Transverse colon (tissue), 3 donors: Measurements from ENCODE around the gene UQCC5.

ENCODE experiments used
- POLR2A ChIP-seq: fragments of 450-650 bp; IDR thresholded peaks from one replicate; pipeline ENCODE4 v1.6.1; 2016; ENCODE audit warnings: antibody characterized with exemption, mild to moderate bottlenecking, moderate library complexity
- TF ChIP-seq, protein P1 (sequence below), 5 experiments: fragments of 200-600 bp in 3 of 5; fragments of 450-650 bp in 2 of 5; sonication (generic) in 3 of 5; IDR thresholded peaks; 1 replicate in 2 of 5; 2 replicates in 3 of 5; pipeline ENCODE4 v1.5.1; 2016 to 2017; ENCODE audit warnings: antibody characterized with exemption in 5 of 5, inconsistent platforms in 3 of 5, mild to moderate bottlenecking in 2 of 5, moderate library complexity in 1 of 5

DNA sequence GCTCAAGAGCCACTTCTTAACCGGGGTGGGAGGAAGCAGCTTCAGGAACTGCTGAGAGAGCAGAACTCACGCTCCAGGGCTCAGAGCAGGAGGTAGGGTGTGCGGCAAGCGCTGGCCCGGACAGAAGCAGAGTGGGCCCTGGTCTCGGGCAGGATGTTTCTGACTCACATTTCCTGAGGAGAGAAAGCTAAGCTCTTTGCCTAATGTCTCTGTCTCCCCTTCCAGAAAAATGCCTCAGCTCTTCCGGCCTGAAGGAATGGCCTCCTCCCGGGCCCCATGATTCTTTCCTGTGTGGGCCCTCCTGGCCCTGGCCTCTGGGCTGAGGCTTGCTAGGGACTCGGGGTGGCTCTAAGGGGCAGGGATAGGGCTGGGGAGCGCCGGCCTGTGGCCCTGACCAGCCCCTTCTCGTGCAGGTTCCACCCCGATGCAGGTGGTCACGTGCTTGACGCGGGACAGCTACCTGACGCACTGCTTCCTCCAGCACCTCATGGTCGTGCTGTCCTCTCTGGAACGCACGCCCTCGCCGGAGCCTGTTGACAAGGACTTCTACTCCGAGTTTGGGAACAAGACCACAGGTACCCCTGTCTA, 45.4 kb upstream of the UQCC5 start:
- TF ChIP-seq POLR2A, result no peak
- TF ChIP-seq, protein P1, sequence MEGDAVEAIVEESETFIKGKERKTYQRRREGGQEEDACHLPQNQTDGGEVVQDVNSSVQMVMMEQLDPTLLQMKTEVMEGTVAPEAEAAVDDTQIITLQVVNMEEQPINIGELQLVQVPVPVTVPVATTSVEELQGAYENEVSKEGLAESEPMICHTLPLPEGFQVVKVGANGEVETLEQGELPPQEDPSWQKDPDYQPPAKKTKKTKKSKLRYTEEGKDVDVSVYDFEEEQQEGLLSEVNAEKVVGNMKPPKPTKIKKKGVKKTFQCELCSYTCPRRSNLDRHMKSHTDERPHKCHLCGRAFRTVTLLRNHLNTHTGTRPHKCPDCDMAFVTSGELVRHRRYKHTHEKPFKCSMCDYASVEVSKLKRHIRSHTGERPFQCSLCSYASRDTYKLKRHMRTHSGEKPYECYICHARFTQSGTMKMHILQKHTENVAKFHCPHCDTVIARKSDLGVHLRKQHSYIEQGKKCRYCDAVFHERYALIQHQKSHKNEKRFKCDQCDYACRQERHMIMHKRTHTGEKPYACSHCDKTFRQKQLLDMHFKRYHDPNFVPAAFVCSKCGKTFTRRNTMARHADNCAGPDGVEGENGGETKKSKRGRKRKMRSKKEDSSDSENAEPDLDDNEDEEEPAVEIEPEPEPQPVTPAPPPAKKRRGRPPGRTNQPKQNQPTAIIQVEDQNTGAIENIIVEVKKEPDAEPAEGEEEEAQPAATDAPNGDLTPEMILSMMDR (IDR thresholded peaks at IDR 0.05), result no peak
